DMS79 (cell line): ENCODE measurements around the gene MST1R.
A peak's percentile ranks its signal among the peaks of the same experiment; 100 is the strongest.
"Not testable (repeated sequence)": the region's sequence is repeated elsewhere in the genome, so short reads cannot be mapped to it uniquely, and the experiment has no call there.

Experiments
- DNase-seq: peaks from one replicate; lab custom pipeline; 2025; lab: John Stamatoyannopoulos, UW

MST1R gene

GRCh38 chr3:49911611-49912010, 7.9 kb upstream of the MST1R start:
- DNase-seq: no peak

- DNase-seq: no peak
Observed at GRCh38 chr3:49911124-49911420, 7.4 kb upstream of the MST1R start.

GRCh38 chr3:49910409-49911123, 6.9 kb upstream of the MST1R start:
- no peak for DNase-seq

- no peak for DNase-seq
Observed at GRCh38 chr3:49908373-49909199, 4.9 kb upstream of the MST1R start.

GRCh38 chr3:49906073-49906743, 2.5 kb upstream of the MST1R start:
- DNase-seq: peak; percentile 37

GRCh38 chr3:49904448-49904847, 775 bp upstream of the MST1R start:
- DNase-seq: not testable (repeated sequence)

GRCh38 chr3:49902511-49903345, 945 bp downstream of the MST1R start:
- no peak for DNase-seq

- no peak for DNase-seq
Observed at GRCh38 chr3:49901366-49902339, 2.0 kb downstream of the MST1R start.

- DNase-seq: no peak
Observed at GRCh38 chr3:49900491-49901153, 3.1 kb downstream of the MST1R start.

- no peak for DNase-seq
Observed at GRCh38 chr3:49899815-49900214, 3.9 kb downstream of the MST1R start.

- DNase-seq: no peak
Observed at GRCh38 chr3:49898991-49899390, 4.7 kb downstream of the MST1R start.

- no peak for DNase-seq
Observed at GRCh38 chr3:49896345-49896744, 7.3 kb downstream of the MST1R start.

- no peak for DNase-seq
Observed at GRCh38 chr3:49895791-49896190, 7.9 kb downstream of the MST1R start.

GRCh38 chr3:49889296-49889695, 14.4 kb downstream of the MST1R start:
- no peak for DNase-seq

GRCh38 chr3:49886922-49887265, 16.8 kb downstream of the MST1R start:
- DNase-seq: no peak

GRCh38 chr3:49883998-49884397, 19.7 kb downstream of the MST1R start:
- no peak for DNase-seq

GRCh38 chr3:49882166-49882565, 21.5 kb downstream of the MST1R start:
- no peak for DNase-seq

- DNase-seq: no peak
Observed at GRCh38 chr3:49880581-49881315, 22.9 kb downstream of the MST1R start.

- DNase-seq: no peak
Observed at GRCh38 chr3:49879721-49880120, 24.0 kb downstream of the MST1R start.

GRCh38 chr3:49878686-49879085, 25.0 kb downstream of the MST1R start:
- DNase-seq: no peak
